Ovary (tissue), 3 donors: ENCODE measurements around the gene VPS13A.

ENCODE experiments used
- CTCF ChIP-seq, 3 donors: fragments of 450-650 bp in 2 of 3; fragments of 200-600 bp in 1 of 3; IDR thresholded peaks; one replicate each; pipeline versions ENCODE4 v1.5.1 to v1.8.0; 2016 to 2022; ENCODE audit warnings: antibody characterized with exemption in 3 of 3, mild to moderate bottlenecking in 1 of 3
- EP300 ChIP-seq: sonication (generic); formaldehyde crosslinking; IDR thresholded peaks from one replicate; pipeline ENCODE4 v1.6.1; 2017; ENCODE audit warnings: antibody characterized with exemption
- POLR2A ChIP-seq: fragments of 450-650 bp; IDR thresholded peaks from one replicate; pipeline ENCODE4 v1.6.1; 2017; ENCODE audit warnings: antibody characterized with exemption, mild to moderate bottlenecking, moderate library complexity
- donor health status: DM: no; HTN: no; CAD: no.

- TF ChIP-seq EP300 (no peak), CTCF (IDR thresholded peaks at IDR 0.05) (no peak), POLR2A (no peak)
These were observed 246.5 kb downstream of the VPS13A start for GRCh38 chr9:77423841-77424240.
